Activated CD4-positive, alpha-beta T cell treated with anti-CD3 and anti-CD28 coated beads, Interleukin-2, Interleukin-6, amounts not matched to agents 100 ng/mL and 50 ng/mL, durations not matched to agents 16 hours and 8 hours (primary cell): ENCODE data around the gene DDN.
A peak's percentile ranks its signal among the peaks of the same experiment; 100 is the strongest.

Source experiments
- DNase-seq: peaks from one replicate; pipeline ENCODE4 v3.0.0-alpha.2; 2020

The DDN gene

GRCh38 chr12:49010092-49010668 lies 11.0 kb upstream of the DDN start:
- no peak for DNase-seq

- no peak for DNase-seq
Measured at GRCh38 chr12:49008943-49009342, 9.8 kb upstream of the DDN start.

DNA sequence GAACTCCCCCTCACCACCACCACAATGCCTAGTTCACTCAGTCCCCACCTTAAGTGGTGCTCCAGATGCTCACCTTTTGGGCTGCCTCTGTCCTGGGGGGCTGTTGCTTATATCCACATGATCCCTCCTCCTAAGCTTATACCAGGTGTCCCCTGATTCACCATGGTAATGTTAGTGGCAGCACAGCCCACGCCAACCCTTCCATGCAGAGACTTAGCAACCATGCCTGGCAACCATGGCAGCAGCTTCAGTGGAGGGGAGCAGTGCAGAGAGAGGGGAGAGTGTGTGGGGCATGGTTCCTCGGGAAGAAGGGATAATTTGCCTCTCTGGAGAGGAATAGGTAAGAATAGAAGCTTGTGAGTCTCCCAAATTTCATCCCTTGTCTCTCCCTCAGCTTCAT lies 1.2 kb upstream of the DDN start:
- no peak for DNase-seq

GRCh38 chr12:48998497-48999353 lies 450 bp downstream of the DDN start:
- DNase-seq, result no peak

GRCh38 chr12:48997719-48998496 lies 1.3 kb downstream of the DDN start:
- peak; percentile 36 for DNase-seq

- peak; percentile 70 for DNase-seq
Measured at GRCh38 chr12:48996794-48997718, 2.1 kb downstream of the DDN start.

GRCh38 chr12:48995086-48995879 lies 3.9 kb downstream of the DDN start:
- DNase-seq, result peak; percentile 63

- DNase-seq, result no peak
Measured at GRCh38 chr12:48994224-48995085, 4.7 kb downstream of the DDN start.

DNA sequence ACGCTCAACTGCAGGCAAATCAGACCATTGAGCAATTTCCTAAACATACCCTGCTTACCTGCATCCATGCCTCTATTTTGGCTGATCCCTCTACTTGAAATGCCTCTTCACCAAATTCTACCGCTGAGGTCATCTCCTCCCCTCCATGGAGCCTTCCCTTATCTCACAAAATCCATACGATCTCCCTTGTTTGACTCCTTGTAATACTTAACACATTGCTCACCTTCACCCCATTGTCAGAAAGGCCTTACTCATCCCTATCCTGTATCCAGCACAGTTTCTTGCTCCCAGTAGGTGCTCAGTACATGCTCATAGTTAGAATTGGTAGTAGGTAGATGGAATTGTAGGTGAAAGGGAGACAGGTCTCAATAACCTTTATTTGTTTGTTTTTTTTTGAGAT lies 5.4 kb downstream of the DDN start:
- DNase-seq, result no peak

DNA sequence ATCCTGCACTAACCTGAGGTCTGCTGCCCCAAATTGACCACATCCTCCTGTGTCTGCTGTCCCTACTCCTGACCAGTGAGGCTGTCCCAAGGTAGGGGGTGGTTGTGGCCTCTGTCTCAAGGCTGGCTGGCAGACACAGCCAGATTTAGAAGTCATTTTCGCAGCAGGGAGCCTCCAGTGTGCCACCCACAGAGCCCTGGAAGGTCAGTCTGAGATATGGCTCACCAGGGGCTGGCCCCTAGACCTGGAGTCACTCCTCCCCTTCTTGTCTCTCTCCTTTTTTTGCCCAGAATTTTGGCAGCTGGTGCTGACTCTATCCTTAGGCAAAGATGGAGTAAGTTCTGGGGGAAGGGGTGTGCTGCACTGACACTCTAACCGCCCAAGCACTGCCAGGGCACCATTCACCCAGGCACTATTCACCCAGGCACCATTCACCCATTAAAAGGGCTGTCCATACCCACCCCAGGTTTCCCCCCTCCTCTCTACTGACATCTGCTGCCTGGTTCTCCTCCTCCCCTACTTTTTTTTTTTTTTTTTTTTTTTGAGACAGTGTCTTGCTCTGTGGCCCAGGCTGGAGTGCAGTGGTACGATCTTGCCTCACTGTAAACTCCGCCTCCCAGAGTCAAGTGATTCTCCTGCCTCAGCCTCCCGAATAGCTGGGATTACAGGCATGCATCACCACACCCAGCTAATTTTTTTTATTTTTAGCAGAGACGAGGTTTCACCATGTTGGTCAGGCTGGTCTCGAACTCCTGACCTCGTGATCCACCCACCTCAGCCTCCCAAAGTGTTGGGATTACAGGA lies 7.7 kb downstream of the DDN start:
- no peak for DNase-seq

DNA sequence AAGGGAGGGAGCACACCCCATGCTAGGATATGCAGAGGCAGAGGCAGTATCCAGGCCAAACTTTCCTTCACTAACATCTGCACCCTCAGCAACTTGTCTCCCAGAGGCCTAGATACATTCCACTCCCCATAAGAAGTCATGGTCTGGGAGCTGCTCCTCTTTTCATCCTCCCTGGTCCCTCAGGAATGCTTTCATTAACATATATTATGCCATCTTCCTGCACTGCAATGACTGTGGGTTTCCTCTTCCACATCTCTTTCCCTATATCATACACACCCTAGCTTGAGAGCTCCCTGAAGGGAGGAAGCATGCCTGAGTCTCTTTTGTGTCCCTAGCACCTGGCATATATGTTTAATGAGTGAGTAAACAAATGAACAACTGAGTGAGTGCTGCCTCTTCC lies 8.6 kb downstream of the DDN start:
- no peak for DNase-seq

DNA sequence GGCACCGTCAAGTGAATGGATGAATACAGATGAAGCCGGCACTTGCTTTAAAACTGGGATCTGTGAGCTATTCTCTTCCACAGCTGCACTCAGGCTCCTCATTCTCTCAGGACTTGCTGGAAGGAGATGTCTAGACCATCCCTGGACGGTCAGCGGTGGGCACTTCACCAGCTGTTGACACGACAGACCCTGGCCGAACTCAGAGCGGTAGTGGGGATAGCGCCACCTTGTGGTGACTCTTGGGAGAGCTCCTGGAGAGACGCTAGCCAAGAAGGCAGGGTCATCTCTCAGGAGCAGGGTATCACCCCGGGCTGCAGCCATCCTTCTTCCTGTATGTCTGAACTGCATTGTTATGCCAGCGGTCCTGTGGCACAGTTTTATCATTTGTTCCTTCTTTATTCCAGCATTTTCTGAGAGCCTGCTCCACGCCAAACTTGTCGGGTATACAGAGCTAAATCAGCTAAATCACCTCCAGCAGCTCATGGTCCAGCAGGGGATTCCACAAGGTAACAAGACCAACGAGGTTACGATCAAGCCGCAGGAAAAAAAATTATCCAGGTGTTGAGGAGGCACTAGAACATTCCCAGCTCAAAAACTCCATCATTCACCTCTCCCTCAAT lies 11.0 kb downstream of the DDN start:
- peak; percentile 80 for DNase-seq

DNA sequence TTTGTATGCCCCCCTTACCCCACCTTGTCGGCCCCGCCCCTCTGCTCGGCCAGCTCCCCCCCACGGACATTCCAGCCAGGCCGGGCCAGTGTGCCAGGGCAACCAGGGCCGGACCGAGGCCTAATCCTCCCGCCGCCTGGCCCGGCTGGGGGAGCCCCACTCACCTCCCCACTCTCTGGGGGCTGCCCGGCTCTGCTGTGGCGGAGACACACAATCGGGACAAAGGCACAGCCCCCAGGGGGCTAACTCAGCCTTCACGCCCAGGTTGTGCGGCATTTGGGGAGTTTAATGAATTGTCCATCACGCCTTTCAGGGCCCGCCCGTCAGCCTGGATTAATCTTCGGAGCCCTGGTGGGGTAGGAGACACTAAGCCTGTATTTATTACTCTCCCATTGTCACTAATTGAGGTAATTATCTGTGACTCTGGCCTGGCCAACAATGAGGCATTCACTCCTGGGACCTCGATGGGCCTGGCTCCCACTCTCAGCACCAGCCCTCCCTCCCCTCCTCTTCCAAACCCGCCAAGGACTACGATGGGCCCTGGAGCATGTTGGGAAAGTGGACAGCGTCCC lies 12.4 kb downstream of the DDN start:
- DNase-seq, result no peak

DNA sequence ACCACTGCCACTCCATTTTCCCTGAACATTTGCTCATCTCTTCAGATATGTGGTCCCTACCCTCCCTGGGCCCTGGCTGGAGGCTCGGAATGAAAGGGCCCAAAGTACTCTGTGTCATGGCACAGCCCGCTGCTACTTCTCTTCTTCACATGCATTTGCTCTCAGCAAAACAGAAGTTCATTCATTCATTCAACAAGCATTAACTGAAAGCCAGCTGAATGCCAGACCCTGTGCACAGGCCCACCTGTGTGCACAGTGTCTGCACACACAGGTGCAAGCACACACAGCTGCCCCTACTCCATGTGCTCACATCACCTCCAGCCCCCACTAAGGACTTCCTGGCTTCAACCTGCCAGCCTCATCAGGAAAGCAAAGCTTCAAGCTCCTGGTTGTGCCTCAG lies 13.3 kb downstream of the DDN start:
- no peak for DNase-seq

DNA sequence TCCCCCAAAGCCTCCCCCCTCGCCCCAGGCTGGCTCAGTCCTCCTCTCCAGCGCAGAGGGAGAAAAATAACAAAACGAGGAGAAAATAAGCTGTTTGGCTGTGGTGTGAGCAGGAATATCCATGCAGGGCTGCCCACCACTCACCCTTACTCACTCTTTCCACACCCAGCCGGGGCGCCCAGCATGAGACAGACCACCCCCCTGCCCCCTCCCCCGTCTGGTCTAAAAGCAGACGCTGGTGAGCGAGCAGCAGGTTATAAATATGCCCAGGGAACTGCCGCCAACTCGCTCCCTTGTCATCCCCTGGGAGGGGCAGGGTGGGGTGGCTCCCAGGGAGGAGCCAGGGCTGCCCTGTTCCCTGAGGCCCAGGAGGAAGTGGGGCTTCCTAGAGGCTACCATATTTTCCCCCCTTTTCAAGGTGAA lies 13.7 kb downstream of the DDN start:
- DNase-seq, result no peak

- no peak for DNase-seq
Measured at GRCh38 chr12:48982397-48983080, 16.6 kb downstream of the DDN start.

DNA sequence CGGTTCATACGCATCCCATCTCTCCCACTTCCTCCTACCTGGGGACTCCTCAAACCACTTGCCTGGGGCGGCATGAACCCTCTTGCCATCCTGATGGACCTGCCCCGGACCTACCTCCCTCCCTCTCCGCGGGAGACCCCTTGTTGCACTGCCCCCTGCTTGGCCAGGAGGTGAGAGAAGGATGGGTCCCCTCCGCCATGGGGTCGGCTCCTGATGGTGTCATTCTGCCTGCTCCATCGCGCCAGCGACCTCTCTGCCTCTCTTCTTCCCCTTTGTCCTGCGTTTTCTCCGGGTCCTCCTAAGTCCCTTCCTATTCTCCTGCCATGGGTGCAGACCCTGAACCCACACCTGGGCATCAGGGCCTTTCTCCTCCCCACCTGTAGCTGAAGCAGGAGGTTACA lies 17.4 kb downstream of the DDN start:
- no peak for DNase-seq

DNA sequence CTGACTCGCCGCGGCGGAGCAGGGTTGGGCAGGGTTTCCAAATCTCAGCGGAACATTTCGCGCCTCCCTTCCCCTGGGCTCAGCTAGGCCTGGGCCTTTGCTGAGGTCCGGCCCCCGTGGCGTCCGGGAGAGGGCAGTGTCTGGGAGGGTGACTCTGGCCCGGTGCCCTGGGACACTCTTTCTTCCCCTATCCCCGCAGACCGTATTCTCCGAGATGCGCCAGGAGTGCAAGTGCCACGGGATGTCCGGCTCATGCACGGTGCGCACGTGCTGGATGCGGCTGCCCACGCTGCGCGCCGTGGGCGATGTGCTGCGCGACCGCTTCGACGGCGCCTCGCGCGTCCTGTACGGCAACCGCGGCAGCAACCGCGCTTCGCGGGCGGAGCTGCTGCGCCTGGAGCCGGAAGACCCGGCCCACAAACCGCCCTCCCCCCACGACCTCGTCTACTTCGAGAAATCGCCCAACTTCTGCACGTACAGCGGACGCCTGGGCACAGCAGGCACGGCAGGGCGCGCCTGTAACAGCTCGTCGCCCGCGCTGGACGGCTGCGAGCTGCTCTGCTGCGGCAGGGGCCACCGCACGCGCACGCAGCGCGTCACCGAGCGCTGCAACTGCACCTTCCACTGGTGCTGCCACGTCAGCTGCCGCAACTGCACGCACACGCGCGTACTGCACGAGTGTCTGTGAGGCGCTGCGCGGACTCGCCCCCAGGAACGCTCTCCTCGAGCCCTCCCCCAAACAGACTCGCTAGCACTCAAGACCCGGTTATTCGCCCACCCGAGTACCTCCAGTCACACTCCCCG lies 18.0 kb downstream of the DDN start:
- DNase-seq, result peak; percentile 56
